Subcutaneous abdominal adipose tissue (tissue), 5 donors: ENCODE measurements around the gene WNK1.
"Not testable (repeated sequence)": the region's sequence is repeated elsewhere in the genome, so short reads cannot be mapped to it uniquely, and the experiment has no call there.

ENCODE experiments used
- H3K27ac ChIP-seq: one replicate; pipeline ENCODE4 v1.7.0; 2013; ENCODE audit warnings: low read depth, mild to moderate bottlenecking, inconsistent platforms, low read length, moderate library complexity
- H3K27me3 ChIP-seq, 5 donors: one replicate each; pipeline ENCODE4 v1.7.0; 2013; ENCODE audit warnings: low read length in 5 of 5, inconsistent platforms in 1 of 5; ENCODE audit not compliant: control insufficient read depth in 5 of 5, insufficient read depth in 4 of 5
- H3K36me3 ChIP-seq, 5 donors: one replicate each; pipeline ENCODE4 v1.7.0; 2013; ENCODE audit warnings: low read length in 5 of 5; ENCODE audit not compliant: control insufficient read depth in 5 of 5, insufficient read depth in 5 of 5
- H3K4me1 ChIP-seq, 5 donors: one replicate each; pipeline ENCODE4 v1.7.0; 2013; ENCODE audit warnings: low read length in 5 of 5, mild to moderate bottlenecking in 3 of 5, moderate library complexity in 1 of 5; ENCODE audit not compliant: control insufficient read depth in 5 of 5, insufficient read depth in 5 of 5
- H3K4me3 ChIP-seq, 5 donors: one replicate each; pipeline ENCODE4 v1.7.0; 2013; ENCODE audit warnings: low read length in 5 of 5, low read depth in 1 of 5
- H3K9ac ChIP-seq, 5 donors: one replicate each; pipeline ENCODE4 v1.7.0; 2013; ENCODE audit warnings: low read length in 5 of 5, mild to moderate bottlenecking in 4 of 5, moderate library complexity in 3 of 5
- H3K9me3 ChIP-seq, 5 donors: one replicate each; pipeline ENCODE4 v1.7.0; 2013; ENCODE audit warnings: low read length in 5 of 5; ENCODE audit not compliant: control insufficient read depth in 5 of 5
- donor health status: healthy.
- donor health status: healthy.
- donor health status: healthy.
- donor health status: healthy.
- donor health status: healthy.

Gene WNK1

GRCh38 chr12:751999-752694, at the start of gene WNK1:
Gene WNK1, plus strand, starts transcription at chr12:752579. Its CDS starts 987 bp downstream, at chr12:753566.
- peak within 1 kb of the TSS; percentile 48 to 92 (median 87) for H3K9ac ChIP-seq
- H3K36me3 ChIP-seq = no peaks in the 10 kb centered on the region
- peak within 1 kb of the TSS; percentile 92 for H3K27ac ChIP-seq
- peak within 1 kb of the TSS; percentile 72 to 92 (median 82) for H3K4me3 ChIP-seq
- no peaks in the 10 kb centered on the region for H3K27me3 ChIP-seq
- H3K4me1 ChIP-seq = peaks cover 2 to 53% (median 52%) of the 10 kb centered on the region in 5 donors
- no peaks in the 10 kb centered on the region for H3K9me3 ChIP-seq

DNA sequence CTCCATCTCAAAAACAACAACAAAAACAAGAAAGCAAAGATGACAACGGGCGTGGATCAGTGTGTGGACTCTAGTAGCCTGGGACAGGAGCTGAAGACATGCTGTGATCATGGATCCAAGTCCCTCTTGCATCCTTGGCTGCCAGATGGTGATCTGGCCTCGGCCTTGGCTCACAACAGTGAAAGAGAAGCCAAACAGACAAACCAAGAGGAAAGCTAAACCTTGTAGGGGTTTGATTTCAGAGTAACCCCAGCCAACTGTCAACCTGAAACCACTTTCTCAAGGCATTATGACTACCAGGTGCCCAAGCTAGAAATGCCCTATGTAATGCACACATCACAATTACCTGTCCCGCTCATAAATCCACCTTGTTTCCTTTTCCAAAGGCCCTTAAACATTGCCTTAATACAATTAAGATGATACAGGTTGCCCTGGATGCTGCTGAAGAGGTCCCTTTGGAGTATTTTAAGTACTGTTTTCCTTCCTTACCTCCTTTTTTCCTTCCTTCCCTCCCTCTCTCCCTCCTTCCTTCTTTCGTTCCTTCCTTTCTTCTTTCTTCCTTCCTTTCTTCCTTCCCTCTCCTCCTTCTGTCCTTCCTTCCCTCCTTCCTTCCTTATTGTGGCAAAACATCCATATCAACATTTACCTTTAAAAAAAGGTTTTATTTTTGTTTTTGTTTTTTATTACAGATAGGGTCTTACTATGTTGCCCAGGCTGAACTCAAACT, 47.7 kb upstream of the WNK1 start:
- Histone ChIP-seq H3K4me3 (no peak overlapping the region), H3K27ac (no peak overlapping the region), H3K9me3 (no peaks in the 10 kb centered on the region), H3K9ac (no peak overlapping the region), H3K27me3 (no peaks in the 10 kb centered on the region), H3K4me1 (peaks cover 2 to 27% (median 4%) of the 10 kb centered on the region in 5 donors), H3K36me3 (no peaks in the 10 kb centered on the region)

- not testable (repeated sequence) for H3K27ac ChIP-seq, H3K9me3 ChIP-seq, H3K27me3 ChIP-seq, H3K4me3 ChIP-seq, H3K36me3 ChIP-seq, H3K9ac ChIP-seq
- peaks cover 2 to 16% (median 4%) of the 10 kb centered on the region in 5 donors for H3K4me1 ChIP-seq
Observed at GRCh38 chr12:708084-708483, 44.3 kb upstream of the WNK1 start.

- Histone ChIP-seq H3K9ac (no peak overlapping the region), H3K27me3 (no peaks in the 10 kb centered on the region), H3K27ac (no peak overlapping the region), H3K9me3 (no peaks in the 10 kb centered on the region), H3K4me3 (no peak overlapping the region), H3K4me1 (peaks cover under 1 to 4% (median 1%) of the 10 kb centered on the region in 5 donors), H3K36me3 (no peaks in the 10 kb centered on the region)
Observed at GRCh38 chr12:709455-710020, 42.8 kb upstream of the WNK1 start.

GRCh38 chr12:712172-712863, 40.1 kb upstream of the WNK1 start:
- Histone ChIP-seq H3K4me1 (no peaks in the 10 kb centered on the region), H3K4me3 (no peak overlapping the region), H3K9ac (no peak overlapping the region), H3K36me3 (no peaks in the 10 kb centered on the region), H3K27me3 (no peaks in the 10 kb centered on the region), H3K9me3 (no peaks in the 10 kb centered on the region), H3K27ac (no peak overlapping the region)

- Histone ChIP-seq H3K27me3 (no peaks in the 10 kb centered on the region), H3K4me3 (no peak overlapping the region), H3K9ac (no peak overlapping the region), H3K9me3 (no peaks in the 10 kb centered on the region), H3K36me3 (no peaks in the 10 kb centered on the region), H3K4me1 (peaks cover 0 to 3% (median 0%) of the 10 kb centered on the region in 5 donors), H3K27ac (no peak overlapping the region)
Observed at GRCh38 chr12:713281-713875, 39.0 kb upstream of the WNK1 start.

- Histone ChIP-seq H3K9ac (no peak overlapping the region), H3K4me1 (peaks cover 3 to 16% (median 10%) of the 10 kb centered on the region in 5 donors), H3K9me3 (no peaks in the 10 kb centered on the region), H3K4me3 (no peak overlapping the region), H3K27me3 (no peaks in the 10 kb centered on the region), H3K36me3 (no peaks in the 10 kb centered on the region), H3K27ac (no peak overlapping the region)
Observed at GRCh38 chr12:716506-716905, 35.9 kb upstream of the WNK1 start.

DNA sequence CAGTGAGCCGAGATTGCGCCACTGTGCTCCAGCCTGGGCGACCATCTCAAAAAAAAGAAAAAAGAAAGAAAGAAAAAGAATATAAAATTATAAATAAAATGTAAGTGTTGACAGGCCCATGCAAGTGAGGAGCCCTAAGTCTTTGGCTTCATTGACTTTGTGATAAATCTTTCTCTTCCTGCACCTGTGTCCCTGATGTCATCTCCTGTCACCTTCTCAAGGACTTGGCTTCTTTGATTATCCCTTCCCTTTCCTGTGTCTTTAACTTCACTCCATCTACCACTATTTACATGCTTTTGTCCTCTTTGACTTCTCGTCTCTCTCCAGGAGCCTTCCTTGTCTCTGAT, 33.6 kb upstream of the WNK1 start:
- peak overlapping the region in 2 of 5 donors; percentile 5 to 17 for H3K9ac ChIP-seq
- H3K27ac ChIP-seq = peak overlapping the region; percentile 55
- H3K4me3 ChIP-seq = peak overlapping the region in 1 of 5 donors; percentile 37

GRCh38 chr12:720231-720941, 32.0 kb upstream of the WNK1 start:
- no peak overlapping the region for H3K9ac ChIP-seq
- no peak overlapping the region for H3K27ac ChIP-seq
- H3K27me3 ChIP-seq = no peaks in the 10 kb centered on the region
- H3K4me3 ChIP-seq = no peak overlapping the region
- H3K4me1 ChIP-seq = peaks cover 3 to 23% (median 10%) of the 10 kb centered on the region in 5 donors
- no peaks in the 10 kb centered on the region for H3K36me3 ChIP-seq
- no peaks in the 10 kb centered on the region for H3K9me3 ChIP-seq

More for the DNA sequence above, 33.6 kb upstream of the WNK1 start:
- Histone ChIP-seq H3K4me1 (peaks cover 3 to 23% (median 10%) of the 10 kb centered on the region in 5 donors), H3K36me3 (no peaks in the 10 kb centered on the region), H3K9me3 (no peaks in the 10 kb centered on the region), H3K27me3 (no peaks in the 10 kb centered on the region)
